Stimulated activated CD4-positive, alpha-beta T cell treated with anti-CD3 and anti-CD28 coated beads, Interleukin-1b, Interleukin-23, amount 100 ng/mL, for 1 hour (primary cell): ENCODE data around the gene TLE2.

Experiments used
- DNase-seq, 2 donors: peaks; one replicate each; pipeline ENCODE4 v3.0.0-alpha.2; 2020; ENCODE audit warnings: low read depth in 2 of 2

The TLE2 gene

DNA sequence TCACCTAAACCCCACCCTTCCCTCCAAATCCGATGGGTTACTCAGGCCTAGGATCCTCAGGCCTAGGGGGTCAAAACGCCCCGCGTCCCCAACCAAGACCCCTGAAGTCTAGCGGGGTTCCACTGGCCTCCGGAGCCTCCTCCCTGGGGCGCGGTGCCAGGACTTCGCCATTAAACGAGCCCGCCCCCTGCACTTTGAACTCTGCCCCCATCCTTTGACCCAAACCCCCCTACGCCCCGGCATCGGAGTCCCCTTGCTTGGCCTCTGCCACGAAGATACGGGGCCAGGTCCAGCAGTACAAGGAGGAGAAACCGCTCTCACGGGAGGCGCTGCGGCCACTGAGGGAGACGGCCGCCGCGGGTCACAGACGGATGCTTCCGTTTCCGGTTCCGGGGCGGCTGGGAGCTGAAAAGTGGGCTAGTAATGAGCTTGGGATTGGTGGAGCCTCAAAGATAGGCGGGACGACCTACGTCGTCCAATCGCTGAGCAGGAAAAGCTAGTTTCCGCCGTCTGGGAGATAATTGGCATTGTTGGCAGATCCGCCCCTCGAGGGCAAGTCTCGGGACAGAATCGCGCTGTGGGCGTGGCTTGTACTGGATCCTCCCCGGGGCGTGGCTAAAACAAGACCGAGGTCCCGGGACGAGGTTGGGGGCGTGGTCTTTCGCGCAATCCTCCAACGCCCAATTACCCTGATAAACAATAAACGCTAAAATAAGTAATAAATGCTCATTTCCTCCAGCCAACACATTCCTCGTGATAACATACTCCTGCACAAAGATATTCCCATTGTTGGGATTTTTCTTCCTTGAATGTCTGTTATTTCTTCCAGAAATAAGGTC is 78.6 kb downstream of the TLE2 start:
- peak; percentile 100 for DNase-seq

- DNase-seq: no peak
Observed at GRCh38 chr19:2949939-2950285, 79.2 kb downstream of the TLE2 start.
